Measurements from ENCODE around the gene MCU.

- TF ChIP-seq CTCF (conservative IDR thresholded peaks at IDR 0.05; ENCODE audit: low read length) (no peak), EZH2phosphoT487 (IDR thresholded peaks at IDR 0.05; ENCODE audit: borderline replicate concordance, low read depth, low read length) (no peak)
Measured at GRCh38 chr10:72925951-72926465, 234.1 kb downstream of the MCU start.
